ENCODE measurements around the gene EPG5. TPM values are rescaled to one million over a fixed set of nuclear protein-coding genes. Genes with fewer than 3 reads are reported as not detected.

EPG5 gene
- total RNA-seq, 2 experiments from 2014 or later, result 15.3 to 19.0 TPM

DNA sequence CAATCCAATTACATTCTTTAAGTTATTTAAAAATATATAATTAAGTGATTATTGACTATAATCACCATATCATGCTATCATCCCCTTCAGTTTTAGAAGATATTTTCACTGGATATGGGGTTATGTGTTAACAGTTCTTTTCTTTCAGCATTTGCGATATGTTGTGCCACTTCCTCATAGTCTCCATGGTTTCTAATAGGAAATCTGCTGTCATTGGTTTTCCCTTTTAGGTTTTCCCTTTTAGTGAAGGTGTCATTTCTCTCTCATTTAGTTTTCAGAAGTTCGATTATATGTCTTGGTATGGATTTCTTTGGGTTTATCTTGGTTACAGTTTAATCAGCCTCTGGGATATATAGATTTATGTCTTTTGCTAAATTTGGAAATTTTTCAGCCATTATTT, 34.8 kb upstream of the EPG5 start:
- H3K4me1 Mint-ChIP-seq (ENCODE audit: low read depth), result peaks cover 46% of the 10 kb centered on the region
- peaks cover 17% of the 10 kb centered on the region for H3K9me3 Mint-ChIP-seq
- no peak for ATAC-seq
- no peaks in the 10 kb centered on the region for H3K27me3 Mint-ChIP-seq
- ChIA-PET CTCF (interaction anchor here (1.0 to 1.3 kb wide), 2 partner anchors 10 to 28 kb away, joined by 3 read pairs; no protein-coding TSS in a partner anchor), POLR2A (no interaction called here)
- no peak overlapping the region for H3K27ac Mint-ChIP-seq
- intact Hi-C loops (cut with micrococcal nuclease), result no loop called here
- DNase-seq, result no peak
- H3K36me3 Mint-ChIP-seq (ENCODE audit: low read depth), result peaks cover 45% of the 10 kb centered on the region
- TF ChIP-seq, protein P1, sequence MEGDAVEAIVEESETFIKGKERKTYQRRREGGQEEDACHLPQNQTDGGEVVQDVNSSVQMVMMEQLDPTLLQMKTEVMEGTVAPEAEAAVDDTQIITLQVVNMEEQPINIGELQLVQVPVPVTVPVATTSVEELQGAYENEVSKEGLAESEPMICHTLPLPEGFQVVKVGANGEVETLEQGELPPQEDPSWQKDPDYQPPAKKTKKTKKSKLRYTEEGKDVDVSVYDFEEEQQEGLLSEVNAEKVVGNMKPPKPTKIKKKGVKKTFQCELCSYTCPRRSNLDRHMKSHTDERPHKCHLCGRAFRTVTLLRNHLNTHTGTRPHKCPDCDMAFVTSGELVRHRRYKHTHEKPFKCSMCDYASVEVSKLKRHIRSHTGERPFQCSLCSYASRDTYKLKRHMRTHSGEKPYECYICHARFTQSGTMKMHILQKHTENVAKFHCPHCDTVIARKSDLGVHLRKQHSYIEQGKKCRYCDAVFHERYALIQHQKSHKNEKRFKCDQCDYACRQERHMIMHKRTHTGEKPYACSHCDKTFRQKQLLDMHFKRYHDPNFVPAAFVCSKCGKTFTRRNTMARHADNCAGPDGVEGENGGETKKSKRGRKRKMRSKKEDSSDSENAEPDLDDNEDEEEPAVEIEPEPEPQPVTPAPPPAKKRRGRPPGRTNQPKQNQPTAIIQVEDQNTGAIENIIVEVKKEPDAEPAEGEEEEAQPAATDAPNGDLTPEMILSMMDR (IDR thresholded peaks at IDR 0.05), result no peak
- H3K4me3 Mint-ChIP-seq, result no peak overlapping the region

DNA sequence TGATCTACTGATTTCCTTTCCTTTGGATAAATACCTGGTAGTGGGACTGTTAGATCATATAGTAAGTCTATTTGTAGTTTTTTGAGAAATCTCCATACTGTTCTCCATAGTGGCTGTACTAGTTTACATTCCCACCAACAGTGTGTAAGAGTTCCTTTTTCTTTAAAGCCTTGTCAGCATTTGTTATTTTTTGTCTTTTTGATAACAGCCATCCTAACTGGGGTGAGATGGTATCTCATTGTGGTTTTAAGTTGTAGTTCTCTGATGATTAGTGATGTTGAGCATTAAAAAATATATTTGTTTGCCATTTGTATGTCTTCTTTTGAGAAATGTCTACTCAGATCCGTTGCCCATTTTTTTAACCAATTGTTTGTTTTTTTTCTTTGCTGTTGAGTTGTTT, 33.9 kb upstream of the EPG5 start:
- Mint-ChIP-seq H3K9me3 (peaks cover 17% of the 10 kb centered on the region), H3K27ac (no peak overlapping the region), H3K4me3 (no peak overlapping the region), H3K36me3 (ENCODE audit: low read depth) (peaks cover 46% of the 10 kb centered on the region), H3K27me3 (no peaks in the 10 kb centered on the region), H3K4me1 (ENCODE audit: low read depth) (peaks cover 52% of the 10 kb centered on the region)
- POLR2A ChIA-PET, result no interaction called here
- DNase-seq (no peak), ATAC-seq (no peak)
- CTCF ChIA-PET, result interaction anchor here (0.6 to 1.0 kb wide), 2 partner anchors 17 to 26 kb away, joined by 3 read pairs; no protein-coding TSS in a partner anchor
- intact Hi-C loops (cut with micrococcal nuclease), result no loop called here
- TF ChIP-seq, protein P1 (IDR thresholded peaks at IDR 0.05), result no peak

DNA sequence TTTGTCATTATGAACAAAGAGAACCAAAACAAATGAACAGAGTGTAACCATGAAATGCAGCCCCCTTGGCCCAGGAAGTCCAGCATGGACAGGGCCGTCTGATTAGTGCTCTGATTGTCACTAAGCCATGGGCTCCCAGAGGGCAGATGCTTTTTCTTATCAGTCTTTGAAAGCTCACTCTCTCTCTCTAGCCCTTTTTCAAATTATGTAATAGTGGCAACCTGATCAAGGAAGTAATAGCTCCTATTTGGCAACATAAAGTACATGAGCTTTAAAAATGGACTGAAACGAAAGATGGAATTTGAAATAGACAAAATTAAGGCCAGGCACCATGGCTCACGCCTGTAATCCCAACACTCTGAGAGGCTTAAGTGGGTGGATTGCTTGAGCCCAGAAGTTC, 32.4 kb upstream of the EPG5 start:
- TF ChIP-seq, protein P1 (IDR thresholded peaks at IDR 0.05), result no peak
- no peaks in the 10 kb centered on the region for H3K27me3 Mint-ChIP-seq
- ATAC-seq (no peak), DNase-seq (no peak)
- peaks cover 17% of the 10 kb centered on the region for H3K9me3 Mint-ChIP-seq
- POLR2A ChIA-PET, result no interaction called here
- CTCF ChIA-PET, result interaction anchor here (0.7 to 1.6 kb wide), 3 partner anchors 11 to 74 kb away, joined by 3 to 4 read pairs (median 3); no protein-coding TSS in a partner anchor
- H3K4me1 Mint-ChIP-seq (ENCODE audit: low read depth), result peaks cover 54% of the 10 kb centered on the region
- no peak overlapping the region for H3K27ac Mint-ChIP-seq
- peaks cover 43% of the 10 kb centered on the region for H3K36me3 Mint-ChIP-seq (ENCODE audit: low read depth)
- no peak overlapping the region for H3K4me3 Mint-ChIP-seq
- intact Hi-C loops (cut with micrococcal nuclease), result no loop called here

DNA sequence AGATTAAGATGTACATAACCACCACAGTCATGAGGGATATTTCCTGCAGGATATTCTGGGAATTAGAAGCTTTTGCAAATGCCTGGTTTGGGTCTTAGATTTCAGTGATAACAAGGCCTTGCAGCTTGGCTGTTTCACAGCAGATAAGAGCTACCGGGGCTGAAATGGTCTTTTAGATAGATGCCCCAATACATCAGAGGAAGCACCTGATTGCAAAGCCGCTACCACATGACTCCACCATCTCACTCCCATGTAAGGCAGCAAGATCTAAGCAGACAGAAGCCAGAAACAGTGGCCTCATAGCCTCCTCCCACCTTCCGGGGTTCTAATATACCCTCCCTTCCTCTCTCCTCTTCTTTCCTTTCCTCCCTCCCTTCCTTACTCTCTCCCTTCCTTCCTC, 31.1 kb upstream of the EPG5 start:
- POLR2A ChIA-PET, result interaction anchor here (0.7 to 1.6 kb wide), 2 partner anchors 11 to 73 kb away, joined by 3 to 7 read pairs; partner anchors contain the start of gene PSTPIP2
- Mint-ChIP-seq H3K9me3 (peaks cover 17% of the 10 kb centered on the region), H3K4me3 (peak overlapping the region; percentile 68), H3K27me3 (no peaks in the 10 kb centered on the region), H3K36me3 (ENCODE audit: low read depth) (peaks cover 41% of the 10 kb centered on the region), H3K4me1 (ENCODE audit: low read depth) (peaks cover 54% of the 10 kb centered on the region), H3K27ac (peak overlapping the region; percentile 91)
- intact Hi-C loops (cut with micrococcal nuclease), result no loop called here
- CTCF ChIA-PET, result interaction anchor here (1.0 to 1.1 kb wide), 2 partner anchors 8 to 73 kb away, joined by 3 read pairs; no protein-coding TSS in a partner anchor
- TF ChIP-seq, protein P1 (IDR thresholded peaks at IDR 0.05), result no peak
- DNase-seq (peak; percentile 53), ATAC-seq (peak; percentile 74)

DNA sequence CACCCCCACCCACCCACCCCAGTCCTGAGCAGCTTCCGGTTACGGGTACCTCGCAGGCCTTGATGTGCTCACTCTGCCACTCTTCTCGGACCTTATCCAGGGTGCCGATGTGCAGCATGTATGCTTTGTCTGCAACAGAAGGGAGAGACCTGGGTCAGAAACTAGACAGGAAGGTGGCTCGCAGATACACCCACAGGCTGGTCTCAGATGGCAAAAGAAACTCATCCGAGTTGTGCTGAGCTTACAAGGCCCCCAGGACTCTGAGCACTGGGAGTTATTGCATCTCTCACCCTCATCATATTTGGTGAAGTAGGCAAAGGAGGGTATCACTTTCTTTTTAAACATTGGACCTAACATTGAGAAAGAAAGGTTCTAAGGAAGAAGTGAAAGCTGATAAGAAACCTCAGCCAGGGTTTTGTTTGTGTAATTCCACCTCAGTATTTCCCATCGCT, 30.6 kb upstream of the EPG5 start:
- H3K4me3 Mint-ChIP-seq, result peak overlapping the region; percentile 68
- no peaks in the 10 kb centered on the region for H3K27me3 Mint-ChIP-seq
- DNase-seq, result peak; percentile 55
- peak; percentile 87 for ATAC-seq
- H3K4me1 Mint-ChIP-seq (ENCODE audit: low read depth), result peaks cover 51% of the 10 kb centered on the region
- TF ChIP-seq, protein P1 (IDR thresholded peaks at IDR 0.05), result no peak
- peak overlapping the region; percentile 91 for H3K27ac Mint-ChIP-seq
- intact Hi-C loops (cut with micrococcal nuclease), result no loop called here
- H3K9me3 Mint-ChIP-seq, result peaks cover 14% of the 10 kb centered on the region
- peaks cover 36% of the 10 kb centered on the region for H3K36me3 Mint-ChIP-seq (ENCODE audit: low read depth)
- POLR2A ChIA-PET, result interaction anchor here (0.7 to 1.6 kb wide), 4 partner anchors 9 to 177 kb away, joined by 3 to 7 read pairs (median 4); partner anchors contain the start of gene PSTPIP2
- CTCF ChIA-PET, result interaction anchor here (1.0 to 1.6 kb wide), 3 partner anchors 9 to 74 kb away, joined by 3 to 6 read pairs (median 3); no protein-coding TSS in a partner anchor

Data from activated CD8-positive, alpha-beta T cell treated with anti-CD3 and anti-CD28 coated beads for 36 hours (primary cell).